ENCODE results near the gene ZP3. TPM values are rescaled to one million over a fixed set of nuclear protein-coding genes. Genes with fewer than 3 reads are reported as not detected.
"Not testable (repeated sequence)": the region's sequence is repeated elsewhere in the genome, so short reads cannot be mapped to it uniquely, and the experiment has no call there.

Gene ZP3
- total RNA-seq, 4 donors from 2014 or later: 3.8 to 30.4 (median 8.6) TPM

DNA sequence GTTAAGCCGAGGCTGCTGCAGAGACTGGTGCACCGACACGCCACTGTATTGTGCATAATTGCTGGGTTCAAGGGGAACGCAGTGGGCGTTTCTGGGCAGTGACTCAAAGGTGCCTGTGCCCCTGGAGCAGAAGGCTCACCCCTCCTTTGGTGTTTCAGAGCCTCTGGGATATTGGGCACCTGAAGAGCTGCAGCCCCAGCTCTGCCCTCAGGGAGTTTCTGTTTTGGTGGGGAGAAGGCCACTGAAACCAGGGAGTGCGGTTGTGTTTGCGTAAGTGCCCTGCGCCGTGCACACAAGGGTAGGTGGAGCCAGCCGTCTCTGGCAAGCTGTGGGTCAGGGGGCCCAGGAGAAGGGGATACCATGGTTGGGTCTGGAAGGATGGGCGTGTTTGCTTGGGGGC lies 51.5 kb downstream of the ZP3 start:
- H3K4me3 ChIP-seq; H3K9me3 ChIP-seq; DNase-seq (ENCODE audit: low spot score in 2 of 2); H3K4me1 ChIP-seq; H3K27me3 ChIP-seq; H3K27ac ChIP-seq: not testable (repeated sequence)
- H3K36me3 ChIP-seq: peaks cover 17% of the 10 kb centered on the region
- WGBS: no CpG with 5 or more reads among the region's 11 CpGs

GRCh38 chr7:76476742-76477474 lies 52.2 kb downstream of the ZP3 start:
- WGBS: 79% methylated on average over 2 of the region's 24 CpGs
- not testable (repeated sequence) for H3K4me3 ChIP-seq; DNase-seq (ENCODE audit: low spot score in 2 of 2); H3K27me3 ChIP-seq; H3K27ac ChIP-seq; H3K9me3 ChIP-seq; H3K4me1 ChIP-seq
- peaks cover 14% of the 10 kb centered on the region for H3K36me3 ChIP-seq

DNA sequence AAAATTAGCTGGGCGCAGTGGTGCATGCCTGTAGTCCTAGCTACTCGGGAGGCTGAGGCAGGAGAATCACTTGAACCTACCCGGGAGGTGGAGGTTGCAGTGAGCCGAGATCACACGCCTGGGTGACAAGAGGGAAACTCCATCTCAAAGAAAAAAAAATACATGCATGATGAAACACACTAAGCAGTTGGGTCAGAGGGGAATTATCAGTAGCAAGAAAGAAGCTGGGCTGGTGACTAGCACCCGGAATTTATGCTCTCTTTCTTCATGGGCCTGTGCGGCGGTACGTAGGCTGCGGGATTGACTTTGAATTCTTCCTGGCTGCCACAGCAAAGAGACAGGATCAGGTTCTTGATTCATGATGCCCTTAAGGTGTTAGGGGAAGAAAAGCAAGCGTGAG lies 54.9 kb downstream of the ZP3 start:
- not testable (repeated sequence) for H3K27me3 ChIP-seq; H3K27ac ChIP-seq; H3K4me3 ChIP-seq; DNase-seq (ENCODE audit: low spot score in 2 of 2); H3K9me3 ChIP-seq; H3K4me1 ChIP-seq
- 68% methylated on average over 6 of the region's 11 CpGs for WGBS
- peaks cover 32% of the 10 kb centered on the region for H3K36me3 ChIP-seq

DNA sequence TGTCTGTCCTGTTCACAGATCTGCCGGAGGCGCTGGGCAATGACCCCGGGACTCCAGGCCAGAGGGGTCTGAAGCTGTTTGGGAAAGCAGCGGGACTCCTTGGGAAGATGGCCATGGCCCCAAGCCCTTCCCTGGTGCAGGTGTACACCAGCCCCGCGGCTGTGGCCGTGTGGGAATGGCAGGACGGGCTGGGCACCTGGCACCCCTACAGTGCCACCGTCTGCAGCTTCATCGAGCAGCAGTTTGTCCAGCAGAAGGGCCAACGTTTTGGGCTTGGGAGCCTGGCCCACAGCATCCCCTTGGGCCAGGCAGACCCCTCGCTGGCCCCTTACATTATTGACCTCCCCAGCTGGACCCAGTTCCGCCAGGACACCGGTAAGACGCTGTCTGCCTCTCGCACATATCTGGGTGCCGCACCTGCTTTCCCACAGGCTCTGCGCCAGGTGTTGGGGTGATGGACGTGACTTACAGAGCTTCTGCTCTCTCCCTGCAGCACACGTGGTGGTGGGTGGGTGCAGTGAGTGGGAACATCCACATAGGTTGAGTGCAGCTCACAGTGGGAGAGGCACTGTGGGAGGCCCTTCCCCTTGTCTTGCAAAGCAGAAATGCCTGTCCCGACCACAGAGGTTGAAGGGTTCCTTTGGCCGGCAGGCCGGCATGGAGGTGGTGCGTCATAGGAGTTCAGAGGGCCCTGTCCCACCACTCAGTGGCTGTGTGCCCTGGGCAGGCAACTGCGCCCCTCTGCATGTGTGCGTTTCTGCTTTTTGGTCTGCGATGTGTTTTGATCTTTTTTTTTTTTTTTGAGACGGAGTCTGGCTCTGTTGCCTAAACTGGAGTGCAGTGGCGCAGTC lies 55.9 kb downstream of the ZP3 start:
- H3K4me1 ChIP-seq; H3K27me3 ChIP-seq; H3K27ac ChIP-seq; H3K9me3 ChIP-seq; H3K4me3 ChIP-seq; DNase-seq (ENCODE audit: low spot score in 2 of 2): not testable (repeated sequence)
- WGBS: 72% methylated on average over 14 of the region's 29 CpGs
- peaks cover 32% of the 10 kb centered on the region for H3K36me3 ChIP-seq

DNA sequence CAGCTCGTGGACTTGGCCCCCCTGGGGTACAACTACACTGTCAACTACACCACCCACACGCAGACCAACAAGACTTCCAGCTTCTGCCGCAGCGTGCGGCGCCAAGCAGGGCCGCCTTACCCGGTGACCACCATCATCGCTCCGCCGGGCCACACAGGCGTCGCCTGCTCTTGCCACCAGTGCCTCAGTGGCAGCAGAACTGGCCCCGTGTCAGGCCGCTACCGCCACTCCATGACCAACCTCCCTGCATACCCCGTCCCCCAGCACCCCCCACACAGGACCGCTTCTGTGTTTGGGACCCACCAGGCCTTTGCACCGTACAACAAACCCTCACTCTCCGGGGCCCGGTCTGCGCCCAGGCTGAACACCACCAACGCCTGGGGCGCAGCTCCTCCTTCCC lies 57.9 kb downstream of the ZP3 start:
- H3K4me3 ChIP-seq; H3K27me3 ChIP-seq; DNase-seq (ENCODE audit: low spot score in 2 of 2); H3K4me1 ChIP-seq; H3K27ac ChIP-seq; H3K9me3 ChIP-seq: not testable (repeated sequence)
- peaks cover 32% of the 10 kb centered on the region for H3K36me3 ChIP-seq
- WGBS: 98% methylated on average over 18 of the region's 24 CpGs

DNA sequence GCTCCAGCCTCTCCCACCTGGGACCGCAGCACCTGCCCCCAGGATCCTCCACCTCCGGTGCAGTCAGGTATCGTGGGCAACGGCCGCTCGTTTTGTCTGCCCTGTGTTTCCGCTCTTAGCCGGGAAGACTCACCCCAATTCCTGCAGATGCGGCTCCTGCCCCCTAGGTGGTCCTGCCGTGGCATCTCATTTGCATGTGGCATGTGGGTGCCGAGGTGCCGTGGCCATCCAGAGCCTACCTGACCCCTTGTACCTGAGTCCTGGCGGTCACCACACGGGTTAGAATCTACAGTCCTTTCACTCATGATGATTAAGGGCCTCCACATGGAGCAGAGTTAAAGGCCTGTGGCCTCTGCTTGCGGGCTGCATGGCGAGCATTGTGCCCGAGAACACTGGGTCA lies 58.3 kb downstream of the ZP3 start:
- not testable (repeated sequence) for H3K9me3 ChIP-seq; DNase-seq (ENCODE audit: low spot score in 2 of 2); H3K27me3 ChIP-seq; H3K4me3 ChIP-seq; H3K4me1 ChIP-seq; H3K27ac ChIP-seq
- H3K36me3 ChIP-seq: peaks cover 32% of the 10 kb centered on the region
- 94% methylated on average over 10 of the region's 17 CpGs for WGBS

- not testable (repeated sequence) for H3K4me3 ChIP-seq; DNase-seq (ENCODE audit: low spot score in 2 of 2); H3K9me3 ChIP-seq; H3K4me1 ChIP-seq; H3K27me3 ChIP-seq; H3K27ac ChIP-seq
- no CpG with 5 or more reads among the region's 12 CpGs for whole genome bisulfite sequencing
- H3K36me3 ChIP-seq: peaks cover 32% of the 10 kb centered on the region
Measured at GRCh38 chr7:76484456-76484855, 59.7 kb downstream of the ZP3 start.

DNA sequence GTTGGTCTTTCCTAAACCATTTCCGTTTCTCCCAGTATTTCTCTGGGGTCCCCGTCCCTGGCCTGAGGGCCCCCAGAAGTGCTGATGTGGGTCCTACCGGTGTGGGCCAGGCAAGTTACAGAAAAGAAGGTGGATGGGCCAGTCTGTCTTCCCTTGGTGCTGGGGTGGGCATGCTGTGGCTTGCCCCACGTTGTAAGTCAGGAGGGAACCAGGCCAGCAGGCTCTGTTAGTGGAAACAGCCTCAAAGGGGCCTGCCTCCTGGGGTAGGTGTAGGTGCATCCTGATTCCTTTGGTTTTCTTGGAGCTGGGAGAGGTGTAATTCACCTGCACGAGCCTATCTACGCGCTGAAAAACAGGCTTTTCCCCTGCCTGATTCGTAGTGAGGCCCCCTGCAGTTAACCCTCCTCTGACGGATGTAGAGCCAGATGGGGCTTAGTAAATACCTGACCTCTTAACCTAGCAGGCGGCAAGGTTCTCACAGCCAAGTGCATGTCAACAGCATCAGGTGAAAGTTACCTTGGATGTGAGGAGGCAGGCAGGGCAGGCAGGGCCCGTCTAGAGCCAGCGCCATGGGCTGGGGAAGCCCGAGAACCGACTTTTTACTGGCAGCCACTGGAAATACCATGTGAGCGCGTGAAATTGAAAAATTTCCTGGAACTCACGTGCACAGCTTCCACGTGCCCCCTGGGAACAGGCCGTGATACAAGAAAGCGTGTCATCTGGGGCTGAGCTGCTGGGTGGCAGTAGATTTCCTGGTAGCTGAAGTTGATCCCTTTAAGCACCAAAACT lies 61.3 kb downstream of the ZP3 start:
- H3K27me3 ChIP-seq; H3K27ac ChIP-seq; H3K4me1 ChIP-seq; DNase-seq (ENCODE audit: low spot score in 2 of 2); H3K9me3 ChIP-seq; H3K4me3 ChIP-seq: not testable (repeated sequence)
- H3K36me3 ChIP-seq: peaks cover 24% of the 10 kb centered on the region
- no CpG with 5 or more reads among the region's 20 CpGs for WGBS

DNA sequence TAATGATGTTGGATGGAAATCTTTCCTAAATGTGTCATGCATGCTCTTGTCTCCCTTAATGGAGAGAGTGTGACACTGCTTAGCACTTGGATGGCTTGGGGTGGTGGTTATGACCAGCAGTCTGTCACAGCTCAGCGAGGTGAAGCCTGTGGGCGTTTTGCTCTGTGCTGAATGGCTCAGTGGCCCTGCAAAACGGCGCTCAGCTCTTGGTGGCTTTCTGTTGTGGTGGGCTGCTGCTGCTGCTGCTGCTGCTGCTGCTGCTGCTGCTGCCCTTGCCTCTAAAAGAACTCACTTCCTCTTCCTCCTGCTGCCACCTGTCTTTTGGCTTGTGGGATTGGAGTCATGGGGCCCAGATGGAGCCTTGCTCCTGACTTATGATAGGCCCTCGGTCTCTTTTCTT lies 61.9 kb downstream of the ZP3 start:
- H3K9me3 ChIP-seq; H3K4me1 ChIP-seq; DNase-seq (ENCODE audit: low spot score in 2 of 2); H3K27me3 ChIP-seq; H3K27ac ChIP-seq; H3K4me3 ChIP-seq: not testable (repeated sequence)
- no CpG with 5 or more reads among the region's 5 CpGs for WGBS
- H3K36me3 ChIP-seq: peaks cover 18% of the 10 kb centered on the region

DNA sequence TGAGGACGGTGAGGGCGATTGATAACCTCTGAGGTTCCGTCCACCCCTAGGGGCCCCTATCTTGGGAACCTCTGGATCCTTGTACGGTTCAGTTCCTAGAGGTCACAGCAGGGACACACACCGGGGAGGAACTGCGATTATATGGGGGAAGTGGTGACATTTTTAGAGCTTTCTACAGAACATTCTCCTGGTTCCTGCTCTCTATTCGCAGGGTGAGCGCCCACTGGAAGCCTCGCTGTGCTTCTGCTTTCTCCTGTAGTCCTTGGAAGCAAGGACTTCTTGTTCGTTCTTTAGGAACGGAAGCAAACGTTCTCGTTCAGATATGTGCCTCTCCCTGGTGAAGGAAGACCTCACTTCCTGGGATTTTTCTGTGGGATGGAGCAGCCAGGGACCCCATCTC lies 63.2 kb downstream of the ZP3 start:
- not testable (repeated sequence) for H3K4me1 ChIP-seq; H3K27ac ChIP-seq; H3K4me3 ChIP-seq; DNase-seq (ENCODE audit: low spot score in 2 of 2); H3K9me3 ChIP-seq; H3K27me3 ChIP-seq
- H3K36me3 ChIP-seq: peaks cover 14% of the 10 kb centered on the region
- WGBS: no CpG with 5 or more reads among the region's 13 CpGs

Other genes starting within 250 kb of the ZP3 start
- 1 to 10 TPM; 5.6 to 8.5 (median 7.7) TPM for gene SRRM3, start 223.1 kb upstream of the ZP3 start, total RNA-seq
- 1,000 to 10,000 TPM in 3 of 4 donors, 100 to 1,000 TPM in 1; 981 to 2,288 (median 2,045) TPM for gene HSPB1, start 122.3 kb upstream of the ZP3 start, total RNA-seq
- 10 to 100 TPM; 47.4 to 67.6 (median 65.8) TPM for gene YWHAG, start 66.0 kb upstream of the ZP3 start, total RNA-seq
- gene SSC4D, start 15.3 kb upstream of the ZP3 start, total RNA-seq: under 1 TPM in 2 of 4 donors, not detected in 2; 0.42 to 0.95 TPM
- 100 to 1,000 TPM in 1 of 4 donors, 10 to 100 TPM in 3; 50.4 to 121 (median 74.2) TPM for gene DTX2, start 36.8 kb downstream of the ZP3 start, total RNA-seq
- gene UPK3B, start 85.6 kb downstream of the ZP3 start, total RNA-seq: 10 to 100 TPM in 2 of 4 donors, 1 to 10 TPM in 2; 6.0 to 43.9 (median 8.9) TPM
- 1 to 10 TPM in 1 of 4 donors, not detected in 3; 3.6 TPM for gene SPDYE16, start 118.3 kb downstream of the ZP3 start, total RNA-seq
- 10 to 100 TPM in 1 of 4 donors, 1 to 10 TPM in 3; 3.2 to 10.8 (median 6.5) TPM for gene POMZP3, start 202.3 kb downstream of the ZP3 start, total RNA-seq